UCSD-AML1 (cell line): ENCODE data around the gene REEP2.

Experiments
- DNase-seq: peaks from one replicate; lab custom pipeline; 2025; ENCODE audit not compliant: unreplicated experiment; lab: John Stamatoyannopoulos, UW

Gene REEP2

GRCh38 chr5:138495351-138495750, 56.5 kb downstream of the REEP2 start:
- no peak for DNase-seq
